Astrocyte (in vitro differentiated cells and primary cell): Measurements from ENCODE around the gene LFNG.

Experiments used
- EZH2 ChIP-seq: IDR thresholded peaks from 2 replicates; pipeline ENCODE4 v1.6.1; 2012; ENCODE audit warnings: mild to moderate bottlenecking, low read length, inconsistent platforms; ENCODE audit not compliant: insufficient read depth
- TF ChIP-seq, protein P1 (sequence below): IDR thresholded peaks from 2 replicates; pipeline ENCODE4 v1.5.1; 2011; ENCODE audit warnings: low read depth, mild to moderate bottlenecking, inconsistent platforms, low read length, moderate library complexity; ENCODE audit not compliant: insufficient read depth

DNA sequence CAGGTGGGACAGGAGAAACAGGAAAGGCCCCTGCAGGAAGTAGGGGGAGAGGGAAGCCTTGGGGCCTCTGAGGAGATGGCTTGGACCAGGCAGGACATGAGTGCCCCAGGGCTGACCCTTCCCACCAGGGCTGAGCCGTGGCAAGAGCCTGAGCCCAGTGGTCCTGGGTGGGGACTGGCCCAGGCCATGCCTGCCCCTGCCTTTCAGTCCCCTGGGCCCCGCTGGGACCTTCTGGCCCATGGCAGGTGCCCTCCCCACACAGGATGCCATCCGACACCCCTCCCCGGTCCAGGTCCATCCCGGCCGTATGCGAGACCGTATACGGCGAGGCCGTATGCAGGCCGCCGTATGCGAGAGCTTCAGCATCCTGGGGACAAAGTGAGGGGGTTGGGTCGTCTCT is 45.4 kb upstream of the LFNG start:
- TF ChIP-seq, protein P1, sequence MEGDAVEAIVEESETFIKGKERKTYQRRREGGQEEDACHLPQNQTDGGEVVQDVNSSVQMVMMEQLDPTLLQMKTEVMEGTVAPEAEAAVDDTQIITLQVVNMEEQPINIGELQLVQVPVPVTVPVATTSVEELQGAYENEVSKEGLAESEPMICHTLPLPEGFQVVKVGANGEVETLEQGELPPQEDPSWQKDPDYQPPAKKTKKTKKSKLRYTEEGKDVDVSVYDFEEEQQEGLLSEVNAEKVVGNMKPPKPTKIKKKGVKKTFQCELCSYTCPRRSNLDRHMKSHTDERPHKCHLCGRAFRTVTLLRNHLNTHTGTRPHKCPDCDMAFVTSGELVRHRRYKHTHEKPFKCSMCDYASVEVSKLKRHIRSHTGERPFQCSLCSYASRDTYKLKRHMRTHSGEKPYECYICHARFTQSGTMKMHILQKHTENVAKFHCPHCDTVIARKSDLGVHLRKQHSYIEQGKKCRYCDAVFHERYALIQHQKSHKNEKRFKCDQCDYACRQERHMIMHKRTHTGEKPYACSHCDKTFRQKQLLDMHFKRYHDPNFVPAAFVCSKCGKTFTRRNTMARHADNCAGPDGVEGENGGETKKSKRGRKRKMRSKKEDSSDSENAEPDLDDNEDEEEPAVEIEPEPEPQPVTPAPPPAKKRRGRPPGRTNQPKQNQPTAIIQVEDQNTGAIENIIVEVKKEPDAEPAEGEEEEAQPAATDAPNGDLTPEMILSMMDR = no peak
- no peak for TF ChIP-seq EZH2
